Measurements from ENCODE around the gene FCGR2B.
"Not testable (repeated sequence)": the region's sequence is repeated elsewhere in the genome, so short reads cannot be mapped to it uniquely, and the experiment has no call there.

Gene FCGR2B

GRCh38 chr1:161662684-161663339 is at the start of gene FCGR2B:
TSS of gene FCGR2B (plus strand) at chr1:161663143. CDS start at chr1:161663242, 99 bp downstream.
- DNase-seq: not testable (repeated sequence)

GRCh38 chr1:161616417-161616816 is 46.5 kb upstream of the FCGR2B start:
- DNase-seq: not testable (repeated sequence)

DNA sequence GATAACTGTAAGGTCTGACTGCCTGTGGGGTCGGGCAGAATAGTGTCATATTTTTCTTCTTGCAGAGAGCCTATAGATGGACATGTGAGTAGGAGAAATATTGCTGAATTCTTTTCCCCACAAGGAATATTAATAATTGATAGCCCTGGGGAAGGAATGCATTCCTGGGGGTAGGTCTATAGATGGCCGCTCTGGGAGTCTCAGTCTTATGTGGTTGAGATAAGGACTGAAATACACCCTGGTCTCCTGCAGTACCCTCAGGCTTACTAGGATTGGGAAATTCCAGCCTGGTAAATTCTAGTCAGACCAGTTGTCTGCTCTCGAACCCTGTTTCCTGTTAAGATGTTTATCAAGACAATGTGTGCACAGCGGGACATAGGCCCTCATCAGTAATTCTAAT is 44.4 kb upstream of the FCGR2B start:
- DNase-seq: not testable (repeated sequence)

GRCh38 chr1:161620399-161620798 is 42.5 kb upstream of the FCGR2B start:
- not testable (repeated sequence) for DNase-seq

DNA sequence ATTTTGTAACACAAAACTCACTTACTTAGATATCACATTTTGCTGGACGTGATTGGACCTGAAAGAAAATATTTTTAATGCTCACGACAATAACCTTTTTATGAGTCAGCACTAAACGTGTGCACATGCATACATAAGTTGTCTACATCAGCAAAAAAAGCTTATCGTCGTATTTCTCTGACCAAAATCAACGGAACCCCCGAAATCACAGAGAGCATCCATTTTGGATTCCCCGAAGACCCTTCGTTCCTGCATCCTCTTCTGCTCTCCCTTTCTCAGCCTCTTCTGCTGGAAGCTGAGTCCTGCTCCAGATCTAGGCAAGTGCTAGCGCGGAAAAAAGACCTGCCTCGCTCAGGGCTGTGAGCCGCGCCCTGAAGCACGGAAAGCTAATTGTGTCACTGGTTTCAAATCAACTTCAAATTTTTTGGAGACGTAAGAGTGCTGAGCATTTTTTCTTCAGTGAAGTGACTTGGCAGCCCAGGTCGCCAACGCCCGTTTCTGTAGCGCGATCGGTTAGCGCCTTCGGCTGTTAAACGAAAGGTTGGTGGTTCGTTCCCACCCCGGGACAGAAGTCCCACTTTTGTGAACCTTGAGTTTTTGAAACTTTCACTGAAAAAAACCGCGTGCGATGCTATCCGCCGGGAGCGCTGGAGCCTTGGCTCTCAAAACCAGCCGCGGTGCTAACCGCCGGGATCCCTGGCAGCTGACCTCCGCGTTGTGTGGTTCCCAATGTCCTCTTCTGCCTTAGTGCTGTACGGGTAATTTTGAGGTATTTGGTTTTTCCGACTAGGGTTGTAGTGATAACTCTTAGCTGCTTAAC is 41.6 kb upstream of the FCGR2B start:
- DNase-seq: peak; percentile 71

GRCh38 chr1:161622054-161622453 is 40.9 kb upstream of the FCGR2B start:
- not testable (repeated sequence) for DNase-seq

DNA sequence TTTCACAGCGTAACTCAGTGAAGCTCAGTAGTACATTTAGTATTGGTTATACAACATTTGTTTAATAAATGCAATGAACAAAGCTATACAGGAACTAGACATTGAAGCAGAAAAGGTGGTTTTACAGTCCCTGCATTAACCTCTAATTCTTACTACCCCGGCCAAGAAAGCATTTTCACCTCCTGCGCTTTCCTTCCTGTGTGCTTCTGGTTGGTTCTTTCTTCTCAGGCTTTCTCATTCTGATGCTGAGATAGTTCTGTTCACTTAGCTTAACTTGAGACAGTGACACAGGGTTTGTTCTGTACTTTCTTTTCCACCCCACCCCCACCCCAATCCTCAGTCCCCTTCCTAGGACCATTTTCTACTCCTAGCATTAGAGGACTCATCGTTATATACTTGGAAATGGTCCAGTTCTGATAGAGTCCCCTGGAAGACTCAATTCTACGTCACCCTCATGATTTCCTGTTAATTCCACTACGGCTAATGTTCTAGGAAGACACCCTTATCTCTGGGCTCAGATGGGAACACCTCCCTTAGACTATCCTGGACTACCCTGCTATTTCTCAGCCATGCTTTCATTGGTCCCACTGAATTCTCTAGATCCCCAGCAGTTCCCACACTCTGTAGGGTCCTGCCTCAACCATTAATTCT is 39.4 kb upstream of the FCGR2B start:
- not testable (repeated sequence) for DNase-seq

- DNase-seq: not testable (repeated sequence)
These were observed 38.3 kb upstream of the FCGR2B start for GRCh38 chr1:161624605-161625004.

DNA sequence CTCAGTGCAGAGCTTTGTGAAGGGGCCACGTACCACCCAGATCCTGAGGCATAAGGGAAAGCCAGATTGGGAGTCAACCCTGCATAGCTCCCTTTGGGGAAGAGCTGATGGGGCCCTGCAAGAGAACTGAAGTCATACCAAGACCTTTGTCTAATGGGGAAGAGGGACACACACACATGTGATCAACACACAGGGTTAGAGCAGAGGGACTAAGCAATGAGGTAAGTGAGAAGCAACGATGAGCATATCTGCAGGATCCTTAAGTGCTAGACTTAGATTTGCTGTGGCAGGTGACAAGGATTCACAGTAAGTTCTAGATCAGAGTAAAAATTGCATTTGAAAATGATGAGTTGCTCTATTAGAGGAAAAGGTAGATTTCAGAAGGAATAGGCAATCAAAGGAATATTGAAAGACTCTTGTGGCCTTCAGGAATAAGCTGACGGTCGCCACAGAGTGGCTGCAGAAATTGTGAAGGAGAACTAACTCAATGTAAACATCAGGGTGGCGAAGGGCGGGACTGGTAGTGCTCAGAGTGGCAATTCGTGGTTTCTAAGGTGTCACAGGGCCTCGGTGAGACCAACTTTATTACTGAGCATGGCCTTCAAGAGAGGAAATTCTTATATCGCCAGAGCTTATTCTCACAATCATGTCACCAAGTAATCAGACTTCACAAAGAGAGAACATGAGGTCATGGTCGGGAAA is 36.3 kb upstream of the FCGR2B start:
- not testable (repeated sequence) for DNase-seq

DNA sequence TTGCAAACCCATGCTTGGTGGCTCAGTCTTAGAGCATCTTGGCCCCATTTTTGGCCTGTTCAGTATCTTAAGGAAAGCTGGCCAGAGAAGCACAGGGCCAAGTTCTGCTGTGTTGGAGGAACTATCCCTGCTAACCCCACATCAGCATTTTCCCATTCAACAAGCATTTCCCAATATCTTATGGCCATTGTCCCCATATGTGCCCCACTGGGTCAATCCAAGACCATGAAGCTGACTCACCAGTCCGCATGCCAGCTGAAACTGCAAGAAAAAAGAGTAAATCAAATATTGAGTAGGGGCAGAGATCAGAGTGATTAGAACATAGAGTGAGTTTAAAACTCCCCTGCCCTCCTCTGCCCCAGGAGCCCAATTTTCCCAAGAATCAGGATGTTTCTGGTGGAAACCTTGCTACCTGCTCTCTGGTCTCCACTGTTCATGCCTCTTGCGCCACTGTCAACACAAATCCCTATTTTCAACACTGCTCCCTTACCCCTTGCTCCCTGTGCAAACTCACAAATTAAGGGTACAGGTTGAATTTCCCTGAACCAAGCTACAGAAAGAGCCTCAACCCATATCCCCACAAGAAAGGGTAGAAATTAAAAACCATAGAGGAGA is 32.7 kb upstream of the FCGR2B start:
- DNase-seq: not testable (repeated sequence)

GRCh38 chr1:161631076-161631475 is 31.9 kb upstream of the FCGR2B start, which contains the start of gene FCGR3B:
TSS of gene FCGR3B (minus strand) at chr1:161631176. CDS start at chr1:161631094, 82 bp downstream.
- DNase-seq: no peak

GRCh38 chr1:161634993-161635392 is 27.9 kb upstream of the FCGR2B start:
- not testable (repeated sequence) for DNase-seq

- DNase-seq: not testable (repeated sequence)
These were observed 26.7 kb upstream of the FCGR2B start for GRCh38 chr1:161636189-161636782.

DNA sequence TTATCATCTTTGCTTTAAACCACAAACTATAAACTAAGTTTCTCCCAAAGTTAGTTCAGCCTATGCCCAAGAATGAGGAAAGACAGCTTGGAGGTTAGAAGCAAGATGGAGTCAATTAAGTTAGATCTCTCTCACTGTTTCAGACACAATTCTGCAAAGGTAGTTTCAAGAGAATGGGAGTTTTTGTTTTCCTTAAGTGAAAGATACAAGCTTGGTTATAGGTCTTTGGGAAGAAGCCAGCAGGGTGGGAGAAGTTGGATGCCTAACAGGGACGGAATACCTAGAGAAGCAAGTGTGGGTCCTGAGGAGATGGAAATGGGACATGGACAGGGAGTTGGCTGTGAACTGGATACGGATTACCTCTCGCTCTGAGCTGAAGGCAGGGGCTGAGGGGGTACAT is 26.0 kb upstream of the FCGR2B start:
- not testable (repeated sequence) for DNase-seq

DNA sequence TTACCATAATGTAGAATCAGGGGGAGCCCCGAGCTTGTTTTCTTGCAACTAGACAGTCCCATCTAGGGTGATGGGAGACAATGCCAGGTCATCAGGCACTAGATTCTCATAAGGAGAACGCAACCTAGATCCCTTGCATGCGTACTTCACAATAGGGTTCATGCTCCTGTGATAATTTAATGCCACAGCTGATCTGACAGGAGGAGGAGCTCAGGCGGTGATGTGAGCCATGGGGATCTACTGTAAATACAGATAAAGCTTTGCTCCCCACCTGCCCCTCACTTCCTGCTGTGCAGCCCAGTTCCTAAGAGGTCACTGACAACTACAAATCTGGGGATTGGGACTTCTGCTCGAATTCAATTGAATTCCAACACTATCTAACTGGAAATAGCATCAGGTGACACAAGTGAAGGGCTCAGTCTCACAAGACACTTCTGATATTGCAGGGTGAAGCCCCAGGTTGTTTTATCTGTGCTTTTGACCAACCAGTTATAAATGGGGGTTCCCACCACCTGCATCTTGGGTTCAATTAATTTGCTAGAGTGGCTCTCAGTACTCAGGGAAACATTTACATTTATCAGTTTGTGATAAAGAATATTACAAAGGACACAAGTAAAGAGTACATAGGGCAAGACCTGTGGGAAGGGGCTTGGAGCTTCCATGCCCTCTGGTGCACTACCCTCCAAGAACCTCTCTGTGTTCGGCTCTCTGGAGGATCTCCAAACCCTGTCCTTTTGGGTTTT is 24.5 kb upstream of the FCGR2B start:
- not testable (repeated sequence) for DNase-seq

DNA sequence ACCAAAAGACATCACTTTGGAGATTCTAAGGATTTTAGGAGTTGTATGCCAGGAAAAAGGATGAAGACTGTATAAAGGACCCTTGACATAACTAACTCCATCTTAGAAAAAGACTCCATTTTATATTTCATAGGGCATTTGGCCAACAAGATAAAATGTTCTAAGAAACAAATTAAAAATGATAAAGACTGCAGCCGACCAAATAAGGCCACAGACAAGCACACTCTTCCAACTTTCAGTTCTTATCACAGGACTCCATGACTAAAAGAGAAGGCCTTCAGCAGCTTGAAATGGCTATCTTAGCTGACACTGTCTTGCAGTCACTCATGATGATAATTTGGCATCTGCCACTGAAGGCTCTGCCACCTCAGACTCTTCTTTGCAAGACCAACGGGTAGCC is 23.7 kb upstream of the FCGR2B start:
- DNase-seq: not testable (repeated sequence)

DNA sequence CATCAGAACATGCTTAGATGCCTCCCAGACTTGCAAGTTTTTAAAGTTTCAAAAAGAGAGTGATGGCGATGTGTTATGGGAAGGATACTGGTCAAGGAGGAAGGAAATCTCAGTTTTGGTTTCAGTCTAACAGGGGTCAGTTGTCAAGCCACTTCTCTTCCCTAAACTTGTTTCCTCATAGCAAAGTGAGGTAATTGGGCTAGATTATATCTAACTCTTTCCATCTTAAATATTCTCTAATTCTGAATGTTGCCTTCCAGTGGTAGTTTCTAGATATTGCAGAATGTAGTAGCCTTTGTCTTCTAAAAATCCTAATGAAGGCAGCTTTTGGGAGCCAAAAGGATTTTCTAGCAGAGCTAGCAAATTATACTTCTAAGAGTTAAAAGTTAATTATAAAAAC is 20.2 kb upstream of the FCGR2B start:
- DNase-seq: not testable (repeated sequence)

DNA sequence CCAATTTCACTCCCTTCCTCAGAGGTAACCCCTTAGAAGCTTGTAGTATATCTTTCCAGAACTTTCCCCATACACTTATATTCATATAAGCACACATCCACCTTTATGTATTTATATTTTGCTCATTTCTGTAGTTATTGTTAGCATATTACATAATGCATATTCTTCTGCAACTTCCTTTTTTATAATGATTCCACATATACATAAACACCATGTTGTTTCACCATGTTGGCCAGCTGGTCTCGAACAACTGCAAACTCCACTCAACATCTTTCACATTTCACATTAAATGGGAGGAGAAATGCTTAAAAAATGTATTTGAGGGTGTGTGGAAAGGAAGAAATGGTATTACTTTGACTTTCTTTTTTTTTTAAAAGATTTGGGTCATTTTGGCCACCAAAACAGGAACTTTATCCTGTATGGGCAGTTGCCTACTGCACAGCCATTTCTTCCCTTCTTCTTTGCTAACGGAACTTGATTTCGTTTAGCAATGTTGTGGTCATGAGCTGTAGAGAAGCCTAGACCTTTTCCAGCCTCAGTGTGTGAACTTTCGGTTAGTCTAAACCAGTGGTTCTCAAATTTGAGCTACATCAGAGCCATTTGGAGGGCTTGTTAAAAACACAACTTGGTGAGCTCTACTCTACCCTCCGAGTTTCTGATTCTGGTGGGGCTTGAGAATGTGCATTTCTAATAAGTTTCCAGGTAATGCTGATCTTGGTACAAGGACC is 19.3 kb upstream of the FCGR2B start:
- DNase-seq: not testable (repeated sequence)

DNA sequence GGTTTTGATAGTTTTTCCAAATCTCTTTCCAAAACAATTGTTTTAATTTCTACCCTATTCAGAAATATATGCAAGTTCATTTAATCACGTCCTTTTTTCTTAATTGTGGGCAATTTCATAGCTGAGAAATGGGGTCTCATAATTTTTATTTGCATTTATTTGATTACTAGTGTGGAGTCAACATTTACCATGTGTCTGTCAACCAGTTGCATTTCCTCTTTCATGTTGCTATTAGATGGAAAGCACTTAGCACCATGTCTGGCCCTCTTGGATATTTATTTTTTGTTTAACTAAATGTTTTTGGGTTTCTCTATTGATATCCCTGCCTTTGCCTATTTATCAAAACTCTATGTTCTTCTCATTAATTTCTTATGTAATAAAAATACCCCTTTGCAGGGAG is 18.1 kb upstream of the FCGR2B start:
- DNase-seq: not testable (repeated sequence)

All from stimulated activated naive CD4-positive, alpha-beta T cell treated with Interleukin-2 at 50 U/mL for 16 hours (primary cell).